K562 (cell line): Measurements from ENCODE around the gene FAM204A. TPM values are rescaled to one million over a fixed set of nuclear protein-coding genes. Genes with fewer than 3 reads are reported as not detected.

ENCODE experiments used
- ADNP ChIP-seq: fragments of 200-800 bp; sonication (Bioruptor generic); IDR thresholded peaks from 2 replicates; pipeline ENCODE4 v1.6.1; 2016; ENCODE audit warnings: missing genetic modification characterization, missing compliant biosample characterization
- ARNT ChIP-seq, 2 experiments: fragments of 450-650 bp; IDR thresholded peaks; 2 replicates each; pipeline ENCODE4 v1.6.1; 2016; ENCODE audit warnings: mild to moderate bottlenecking in 1 of 2
- CBFA2T2 ChIP-seq: fragments of 450-650 bp; conservative IDR thresholded peaks from 2 replicates; pipeline ENCODE4 v1.6.1; 2017; ENCODE audit warnings: mild to moderate bottlenecking
- CBFB ChIP-seq: sonication (generic); formaldehyde crosslinking; IDR thresholded peaks from 2 replicates; pipeline ENCODE4 v1.4.0; 2020; ENCODE audit warnings: mild to moderate bottlenecking, missing genetic modification reagents
- CEBPZ ChIP-seq: fragments of 150-350 bp; IDR thresholded peaks from 2 replicates; pipeline ENCODE4 v1.6.1; 2014; ENCODE audit warnings: low read depth, mild to moderate bottlenecking, low read length, borderline replicate concordance
- FOXP1 ChIP-seq: sonication (generic); formaldehyde crosslinking; IDR thresholded peaks from 2 replicates; pipeline ENCODE4 v1.8.0; 2022; ENCODE audit warnings: mild to moderate bottlenecking, missing genetic modification reagents
- HSF4 ChIP-seq: fragments of 250-450 bp; sonication (Bioruptor Pico); IDR thresholded peaks from 2 replicates; pipeline ENCODE4 v2.1.2; 2022; ENCODE audit warnings: mild to moderate bottlenecking, moderate library complexity, borderline replicate concordance
- JUND ChIP-seq, 2 experiments: IDR thresholded peaks; 2 replicates in 1 of 2; 3 replicates in 1 of 2; pipeline ENCODE4 v1.6.1; 2011; ENCODE audit warnings: borderline replicate concordance in 2 of 2, low read depth in 2 of 2, low read length in 2 of 2, improper control_type of control experiment in 1 of 2, missing biosample characterization in 1 of 2, missing genetic modification characterization in 1 of 2, missing genetic modification reagents in 1 of 2
- MEIS2 ChIP-seq: fragments of 450-650 bp; IDR thresholded peaks from 2 replicates; pipeline ENCODE4 v1.6.1; 2014; ENCODE audit warnings: mild to moderate bottlenecking; ENCODE audit not compliant: partially characterized antibody
- MTA1 ChIP-seq: fragments of 450-650 bp; IDR thresholded peaks from 2 replicates; pipeline ENCODE4 v1.6.1; 2017; ENCODE audit warnings: borderline replicate concordance
- NFE2 ChIP-seq: IDR thresholded peaks from 2 replicates; pipeline ENCODE4 v1.6.1; 2014; ENCODE audit warnings: antibody characterized with exemption, low read depth
- NR1H2 ChIP-seq: sonication (generic); formaldehyde crosslinking; IDR thresholded peaks from 2 replicates; pipeline ENCODE4 v1.4.0; 2020; ENCODE audit warnings: mild to moderate bottlenecking, missing genetic modification reagents
- OTX1 ChIP-seq: fragments of 450-650 bp; formaldehyde crosslinking; IDR thresholded peaks from 2 replicates; pipeline ENCODE4 v1.4.0; 2022; ENCODE audit warnings: mild to moderate bottlenecking
- PCBP2 ChIP-seq: fragments of 200-400 bp; formaldehyde crosslinking; IDR thresholded peaks from 2 replicates; pipeline ENCODE4 v1.6.1; 2018; ENCODE audit warnings: low read length, low read depth, mild to moderate bottlenecking, moderate library complexity; ENCODE audit not compliant: poor library complexity, severe bottlenecking
- PHF8 ChIP-seq: fragments of 200-600 bp; sonication (generic); IDR thresholded peaks from 2 replicates; pipeline ENCODE4 v1.6.1; 2012; ENCODE audit warnings: mixed run types, mild to moderate bottlenecking, inconsistent platforms, low read length, moderate library complexity, borderline replicate concordance
- SMARCC2 ChIP-seq: fragments of 450-650 bp; IDR thresholded peaks from 2 replicates; pipeline ENCODE4 v1.6.1; 2017; ENCODE audit warnings: antibody characterized with exemption, moderate library complexity, mild to moderate bottlenecking, low read depth
- U2AF1 ChIP-seq: fragments of 200-400 bp; formaldehyde crosslinking; optimal IDR thresholded peaks from 2 replicates; pipeline ENCODE3; 2017; ENCODE audit warnings: mild to moderate bottlenecking, low read depth, low read length, moderate library complexity
- ZBTB7A ChIP-seq: IDR thresholded peaks from 2 replicates; pipeline ENCODE4 v1.6.1; 2011; ENCODE audit warnings: low read depth, mild to moderate bottlenecking, low read length, moderate library complexity, borderline replicate concordance; ENCODE audit not compliant: control insufficient read depth
- ZNF311 ChIP-seq: fragments of 250-450 bp; sonication (Bioruptor Pico); IDR thresholded peaks from 2 replicates; pipeline ENCODE4 v1.4.0; 2020; ENCODE audit warnings: mild to moderate bottlenecking, moderate library complexity
- ZNF41 ChIP-seq: fragments of 250-450 bp; sonication (Bioruptor Pico); conservative IDR thresholded peaks from 2 replicates; pipeline ENCODE4 v1.4.0; 2020; ENCODE audit warnings: mild to moderate bottlenecking
- polyA plus RNA-seq, 8 experiments: library from polyadenylated mRNA; depleted of rRNA in 4 of 8; stranded (reverse) in 5 of 8; unstranded in 3 of 8; fragments of >200 nt; fragmentation: Nextera tagmentation in 2 of 8; fragmentation: Illumina TruSeq in 1 of 8; extraction: Ambion mirVana in 2 of 8; extraction: Trizol in 1 of 8; gene quantifications; 2 replicates each; pipeline versions ENCODE4 v1.2.1 to v1.2.3, GENCODE V29; 2011 to 2014; ENCODE audit warnings: inconsistent platforms in 1 of 8, missing spikeins in 1 of 8
- total RNA-seq, 7 experiments: library from RNA; depleted of rRNA in 6 of 7; stranded (reverse); fragments of >200 nt in 6 of 7; fragmentation: Illumina TruSeq in 2 of 7; extraction: Trizol in 2 of 7; gene quantifications; 2 replicates each; pipeline versions ENCODE4 v1.2.1 to v1.2.3, GENCODE V29; 2011 to 2021; ENCODE audit warnings: low replicate concordance in 1 of 7
- TF ChIP-seq, protein P1 (sequence below): IDR thresholded peaks from 2 replicates; pipeline ENCODE4 v1.6.1; 2011; ENCODE audit warnings: borderline replicate concordance, low read depth, mild to moderate bottlenecking, moderate library complexity, low read length; ENCODE audit not compliant: insufficient read depth, poor library complexity, severe bottlenecking
- TF ChIP-seq, protein P2 (sequence below): fragments of 250-450 bp; sonication (Bioruptor Pico); IDR thresholded peaks from 2 replicates; pipeline ENCODE4 v1.5.0; 2021

FAM204A gene
- total and polyA plus RNA-seq, 9 of the 15 experiments (the other 6 are each of a cell fraction or from before 2014, with no cell fraction given) = 29.0 to 64.5 (median 44.9) TPM

DNA sequence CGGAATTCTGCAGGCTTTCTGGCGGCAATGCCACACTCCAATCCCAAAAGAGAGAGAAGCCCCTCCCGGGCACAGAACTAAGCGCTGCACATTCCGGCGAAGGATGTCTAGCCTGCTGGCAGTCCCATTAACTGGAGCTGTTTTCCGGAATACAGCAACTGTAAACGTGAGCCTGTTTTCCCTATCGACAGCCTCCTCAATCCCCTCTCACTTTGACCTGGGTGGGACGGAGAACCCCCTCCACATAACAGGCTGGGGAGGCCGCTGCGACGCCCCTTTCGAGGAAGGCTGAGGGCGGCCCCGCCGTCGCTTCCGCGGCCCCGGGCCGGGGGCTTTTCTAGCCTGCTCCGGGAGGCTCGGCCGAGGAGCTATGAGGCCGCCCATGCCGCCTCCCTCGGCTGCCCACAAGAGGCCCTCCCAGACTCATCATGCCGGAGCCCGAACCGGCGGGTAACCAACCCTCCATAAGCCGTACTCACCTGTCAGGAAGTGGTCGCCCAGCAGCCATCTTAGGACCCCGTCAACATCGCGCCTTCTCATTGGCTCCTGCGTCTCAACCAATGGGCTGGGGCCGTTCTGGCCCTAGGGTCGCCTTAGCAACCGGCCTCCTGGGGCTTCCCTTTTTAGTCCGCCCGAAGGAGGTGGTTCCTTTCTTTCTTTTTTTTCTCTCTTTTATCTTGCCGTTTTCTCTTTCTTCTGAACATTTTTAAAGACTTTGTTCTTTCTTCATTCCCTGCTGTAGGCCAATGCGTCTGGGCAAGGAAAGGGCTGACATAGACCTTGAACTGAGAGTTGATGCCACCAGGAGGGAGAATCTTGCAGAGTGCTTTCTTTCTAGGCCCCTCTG, at the start of gene FAM204A (continued):
- TF ChIP-seq JUND (IDR thresholded peaks at IDR 0.05; ENCODE audit: borderline replicate concordance, low read depth, low read length) (no peak), JUND (tag; IDR thresholded peaks at IDR 0.05; ENCODE audit: borderline replicate concordance, low read depth, low read length) (no peak), CBFB (CRISPR knock-in tag) (no peak), PCBP2 (no peak), HSF4 (CRISPR knock-in tag) (no peak), MTA1 (no peak), U2AF1 (no peak), CBFA2T2 (no peak), PHF8 (peak; percentile 78; the same call in 1 of the 2 replicates), NFE2 (no peak), CEBPZ (no peak), MEIS2 (peak; percentile 4), ADNP (tag) (no peak), FOXP1 (CRISPR knock-in tag) (no peak), NR1H2 (CRISPR knock-in tag) (no peak), ZBTB7A (peak; percentile 17; the same call in 1 of the 2 replicates), ZNF41 (CRISPR knock-in tag) (no peak), ZNF311 (CRISPR knock-in tag) (no peak), OTX1 (CRISPR knock-in tag) (no peak), SMARCC2 (no peak), ARNT (IDR thresholded peaks at IDR 0.05) (no peak)
- TF ChIP-seq, protein P1, sequence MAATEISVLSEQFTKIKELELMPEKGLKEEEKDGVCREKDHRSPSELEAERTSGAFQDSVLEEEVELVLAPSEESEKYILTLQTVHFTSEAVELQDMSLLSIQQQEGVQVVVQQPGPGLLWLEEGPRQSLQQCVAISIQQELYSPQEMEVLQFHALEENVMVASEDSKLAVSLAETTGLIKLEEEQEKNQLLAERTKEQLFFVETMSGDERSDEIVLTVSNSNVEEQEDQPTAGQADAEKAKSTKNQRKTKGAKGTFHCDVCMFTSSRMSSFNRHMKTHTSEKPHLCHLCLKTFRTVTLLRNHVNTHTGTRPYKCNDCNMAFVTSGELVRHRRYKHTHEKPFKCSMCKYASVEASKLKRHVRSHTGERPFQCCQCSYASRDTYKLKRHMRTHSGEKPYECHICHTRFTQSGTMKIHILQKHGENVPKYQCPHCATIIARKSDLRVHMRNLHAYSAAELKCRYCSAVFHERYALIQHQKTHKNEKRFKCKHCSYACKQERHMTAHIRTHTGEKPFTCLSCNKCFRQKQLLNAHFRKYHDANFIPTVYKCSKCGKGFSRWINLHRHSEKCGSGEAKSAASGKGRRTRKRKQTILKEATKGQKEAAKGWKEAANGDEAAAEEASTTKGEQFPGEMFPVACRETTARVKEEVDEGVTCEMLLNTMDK = no peak
- TF ChIP-seq, protein P2, sequence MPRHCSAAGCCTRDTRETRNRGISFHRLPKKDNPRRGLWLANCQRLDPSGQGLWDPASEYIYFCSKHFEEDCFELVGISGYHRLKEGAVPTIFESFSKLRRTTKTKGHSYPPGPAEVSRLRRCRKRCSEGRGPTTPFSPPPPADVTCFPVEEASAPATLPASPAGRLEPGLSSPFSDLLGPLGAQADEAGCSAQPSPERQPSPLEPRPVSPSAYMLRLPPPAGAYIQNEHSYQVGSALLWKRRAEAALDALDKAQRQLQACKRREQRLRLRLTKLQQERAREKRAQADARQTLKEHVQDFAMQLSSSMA (CRISPR knock-in tag) = no peak
